GM23248 (cell line): Measurements from ENCODE around the gene PMS1. TPM values are rescaled to one million over a fixed set of nuclear protein-coding genes. Genes with fewer than 3 reads are reported as not detected.
"Not testable (repeated sequence)": the region's sequence is repeated elsewhere in the genome, so short reads cannot be mapped to it uniquely, and the experiment has no call there.

Experiments used
- DNase-seq: peaks from one replicate; pipeline ENCODE4 v3.0.0-alpha.2; 2015
- H2AFZ ChIP-seq: fragments of 200-600 bp; sonication (generic); 2 replicates; pipeline ENCODE4 v1.6.1; 2016; ENCODE audit warnings: antibody characterized with exemption
- H3F3A ChIP-seq: fragments of 200-600 bp; sonication (generic); 2 replicates; pipeline ENCODE4 v1.6.1; 2016; ENCODE audit warnings: mild to moderate bottlenecking, antibody characterized with exemption, mixed run types; ENCODE audit not compliant: insufficient read depth
- H3K27ac ChIP-seq: fragments of 200-600 bp; sonication (generic); 2 replicates; pipeline ENCODE4 v1.5.1; 2016; ENCODE audit warnings: mild to moderate bottlenecking
- H3K27me3 ChIP-seq: fragments of 200-600 bp; sonication (generic); replicated peaks from 2 replicates; pipeline ENCODE4 v1.6.1; 2016; ENCODE audit warnings: mild to moderate bottlenecking; ENCODE audit not compliant: insufficient read depth
- H3K36me3 ChIP-seq: fragments of 200-600 bp; sonication (generic); 2 replicates; pipeline ENCODE4 v1.6.1; 2016; ENCODE audit warnings: low read depth, mild to moderate bottlenecking
- H3K4me1 ChIP-seq: fragments of 200-600 bp; sonication (generic); 2 replicates; pipeline ENCODE4 v1.6.1; 2016; ENCODE audit warnings: mild to moderate bottlenecking; ENCODE audit not compliant: insufficient read depth
- H3K4me2 ChIP-seq: fragments of 200-600 bp; sonication (generic); one replicate; pipeline ENCODE4 v1.6.1; 2016; ENCODE audit warnings: mild to moderate bottlenecking; ENCODE audit not compliant: unreplicated experiment
- H3K4me3 ChIP-seq: fragments of 200-600 bp; sonication (generic); 2 replicates; pipeline ENCODE4 v1.5.1; 2016; ENCODE audit warnings: mild to moderate bottlenecking
- H3K79me2 ChIP-seq: fragments of 200-600 bp; sonication (generic); 2 replicates; pipeline ENCODE4 v1.6.1; 2016; ENCODE audit warnings: mild to moderate bottlenecking; ENCODE audit not compliant: insufficient read depth
- H3K9ac ChIP-seq: fragments of 200-600 bp; sonication (generic); 2 replicates; pipeline ENCODE4 v1.6.1; 2016; ENCODE audit warnings: mild to moderate bottlenecking
- H3K9me2 ChIP-seq: fragments of 200-600 bp; sonication (generic); 2 replicates; pipeline ENCODE4 v1.6.1; 2016; ENCODE audit warnings: mixed run types, mild to moderate bottlenecking, moderate library complexity; ENCODE audit not compliant: insufficient read depth
- H3K9me3 ChIP-seq: fragments of 200-600 bp; sonication (generic); one replicate; pipeline ENCODE4 v1.6.1; 2017; ENCODE audit warnings: low read depth
- H4K20me1 ChIP-seq: fragments of 200-600 bp; sonication (generic); 2 replicates; pipeline ENCODE4 v1.6.0; 2016; ENCODE audit not compliant: insufficient read depth
- EZH2 ChIP-seq: fragments of 200-600 bp; sonication (generic); IDR thresholded peaks from 2 replicates; pipeline ENCODE4 v1.6.1; 2018; ENCODE audit warnings: antibody characterized with exemption, mild to moderate bottlenecking; ENCODE audit not compliant: insufficient read depth, poor library complexity, severe bottlenecking
- EZH2phosphoT487 ChIP-seq: fragments of 200-600 bp; sonication (generic); IDR thresholded peaks from 2 replicates; pipeline ENCODE4 v1.6.1; 2018; ENCODE audit warnings: antibody characterized with exemption, moderate library complexity, mild to moderate bottlenecking, low read depth; ENCODE audit not compliant: insufficient read depth
- WGBS, 2 experiments: methylation state at CpG; one replicate each; pipeline ENCODE4 v1.1.6; 2015 to 2017; ENCODE audit warnings: low lambda C conversion rate in 2 of 2, low coverage in 1 of 2; ENCODE audit errors: missing lambda C conversion rate in 2 of 2; 5-methylcytosine and 5-hydroxymethylcytosine counted together
- in situ Hi-C: fragments of 300-500 bp; cut with MboI; formaldehyde crosslinking; loops from 2 replicates; pipeline ENCODE4 v1.15.0; 2020
- polyA plus RNA-seq: library from polyadenylated mRNA; unstranded; fragments of >200 nt; fragmentation: Nextera tagmentation; extraction: Ambion mirVana; gene quantifications from 2 replicates; pipeline ENCODE4 v1.2.1, GENCODE V29; 2016
- total RNA-seq: library from RNA; depleted of rRNA; stranded (reverse); fragments of >200 nt; shearing (Covaris generic); gene quantifications from 2 replicates; pipeline ENCODE4 v1.2.3, GENCODE V29; 2014; rRNA removed

PMS1 gene
- total RNA-seq (18.2 and 18.7 TPM in 2 replicates), polyA plus RNA-seq (22.2 and 22.3 TPM in 2 replicates)

GRCh38 chr2:189783927-189784867 lies at the start of gene PMS1, which contains the start of gene ORMDL1:
PMS1 (plus strand) TSS chr2:189784450; CDS start chr2:189791810, 7,360 bp downstream.
ORMDL1 (minus strand) TSS chr2:189784339; CDS start chr2:189782595, 1,744 bp downstream.
- peaks cover 92% of the 10 kb centered on the region for H3K79me2 ChIP-seq
- H3K27ac ChIP-seq, result peak within 1 kb of the TSS; percentile 75
- peaks cover 24% of the 10 kb centered on the region for H3F3A ChIP-seq
- 1 to 2% methylated on average over 73 to 89 of the region's 96 CpGs for WGBS, 2 experiments
- H3K4me1 ChIP-seq, result peaks cover 29% of the 10 kb centered on the region
- DNase-seq, result peak; percentile 99
- H3K27me3 ChIP-seq, result no peaks in the 10 kb centered on the region
- peak within 1 kb of the TSS; percentile 92 for H3K4me3 ChIP-seq
- H2AFZ ChIP-seq, result peak within 1 kb of the TSS; percentile 91
- no peaks in the 10 kb centered on the region for H4K20me1 ChIP-seq
- in situ Hi-C loops, result no loop called here
- peak within 1 kb of the TSS; percentile 95 for H3K4me2 ChIP-seq
- peak within 1 kb of the TSS; percentile 85 for H3K9ac ChIP-seq
- TF ChIP-seq EZH2phosphoT487 (no peak), EZH2 (no peak)
- peaks cover 24% of the 10 kb centered on the region; the same call in 1 of the 2 replicates for H3K36me3 ChIP-seq
- no peaks in the 10 kb centered on the region for H3K9me2 ChIP-seq
- H3K9me3 ChIP-seq, result no peaks in the 10 kb centered on the region

GRCh38 chr2:189751080-189751658 lies 33.1 kb upstream of the PMS1 start:
- H3K9ac ChIP-seq, result no peak overlapping the region
- no peaks in the 10 kb centered on the region for H3K9me2 ChIP-seq
- H2AFZ ChIP-seq, result no peak overlapping the region
- peaks cover 16% of the 10 kb centered on the region; the same call in 1 of the 2 replicates for H3K36me3 ChIP-seq
- TF ChIP-seq EZH2, result no peak
- no peak for TF ChIP-seq EZH2phosphoT487
- peak; percentile 59 for DNase-seq
- no peaks in the 10 kb centered on the region for H3K27me3 ChIP-seq
- H3K4me3 ChIP-seq, result no peak overlapping the region
- H3K4me1 ChIP-seq, result no peaks in the 10 kb centered on the region
- no peaks in the 10 kb centered on the region for H3F3A ChIP-seq
- H3K79me2 ChIP-seq, result no peaks in the 10 kb centered on the region
- 86 to 91% methylated on average over 9 to 10 of the region's 10 CpGs for WGBS, 2 experiments
- no peak overlapping the region for H3K4me2 ChIP-seq
- no peaks in the 10 kb centered on the region for H3K9me3 ChIP-seq
- no peaks in the 10 kb centered on the region for H4K20me1 ChIP-seq
- no peak overlapping the region for H3K27ac ChIP-seq
- in situ Hi-C loops, result no loop called here

- WGBS, 2 experiments, result 94 to 99% methylated on average over 2 of the region's 2 CpGs
- no peak for TF ChIP-seq EZH2phosphoT487
- TF ChIP-seq EZH2, result no peak
- in situ Hi-C loops, result no loop called here
- Histone ChIP-seq H3K9me2 (no peaks in the 10 kb centered on the region), H3K27me3 (no peaks in the 10 kb centered on the region), H3K4me1 (0 out of 2 replicates have a peak, but pooled peaks cover under 1% of the 10 kb centered on the region), H3K27ac (no peak overlapping the region), H3K36me3 (peaks cover 16% of the 10 kb centered on the region; the same call in 1 of the 2 replicates), H3K4me2 (no peak overlapping the region), H3K4me3 (no peak overlapping the region), H3K9me3 (no peaks in the 10 kb centered on the region), H3K9ac (no peak overlapping the region), H4K20me1 (no peaks in the 10 kb centered on the region), H2AFZ (no peak overlapping the region), H3F3A (peaks cover 4% of the 10 kb centered on the region), H3K79me2 (peaks cover 2% of the 10 kb centered on the region; the same call in 1 of the 2 replicates)
- DNase-seq, result no peak
These were observed 27.8 kb upstream of the PMS1 start for GRCh38 chr2:189756311-189756952.

DNA sequence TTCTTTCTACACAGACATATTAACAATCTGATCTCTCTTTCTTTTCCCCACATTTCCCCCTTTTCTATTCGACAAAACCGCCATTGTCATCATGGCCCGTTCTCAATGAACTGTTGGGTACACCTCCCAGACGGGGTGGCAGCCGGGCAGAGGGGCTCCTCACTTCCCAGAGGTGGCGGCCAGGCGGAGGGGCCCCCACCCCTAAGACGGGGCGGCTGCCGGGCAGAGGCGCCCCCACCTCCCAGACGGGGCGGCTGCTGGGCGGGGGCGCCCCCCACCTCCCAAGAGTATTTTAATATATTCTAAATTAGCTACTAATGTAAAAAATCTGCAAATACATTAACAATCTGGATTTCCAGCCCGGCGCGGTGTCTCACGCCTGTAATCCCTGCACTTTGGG lies 24.1 kb upstream of the PMS1 start:
- H3K36me3 ChIP-seq, H3K27me3 ChIP-seq, H3K4me2 ChIP-seq, H3K27ac ChIP-seq, H3K9me2 ChIP-seq, H3K4me3 ChIP-seq, H3K79me2 ChIP-seq, H2AFZ ChIP-seq, H3K9me3 ChIP-seq, DNase-seq, H4K20me1 ChIP-seq, in situ Hi-C loops, H3K9ac ChIP-seq: not testable (repeated sequence)
- 95 to 100% methylated on average over 15 to 19 of the region's 19 CpGs for WGBS, 2 experiments
- Histone ChIP-seq H3K4me1 (peaks cover 12% of the 10 kb centered on the region), H3F3A (peaks cover 24% of the 10 kb centered on the region)
